Caco-2 (cell line): Measurements from ENCODE around the gene AKAP12. TPM values are rescaled to one million over a fixed set of nuclear protein-coding genes. Genes with fewer than 3 reads are reported as not detected.
A peak's percentile ranks its signal among the peaks of the same experiment; 100 is the strongest.

ENCODE experiments used
- BruUV-seq: library from RNA; stranded (reverse); fragments of 400-500 nt; replicated peaks from 2 replicates; lab custom pipeline; 2021; lab: Mats Ljungman, UMichigan
- CTCF ChIA-PET: fragments of 300-600 bp; sonication (Branson Sonifier 250); formaldehyde crosslinking; loops from one replicate; lab custom pipeline; 2022; ENCODE audit warnings: antibody characterized with exemption; lab: Charles Lee
- POLR2A ChIA-PET: fragments of 300-600 bp; sonication (Branson Sonifier 250); formaldehyde crosslinking; loops from one replicate; lab custom pipeline; 2022; ENCODE audit warnings: antibody characterized with exemption; lab: Charles Lee
- DNase-seq, 2 experiments: peaks; one replicate each; pipeline versions ENCODE4 v3.0.0 to v3.0.0-alpha.2; 2020 to 2022
- H3K27me3 ChIP-seq: replicated peaks from 2 replicates; pipeline ENCODE4 v1.6.0; 2011; ENCODE audit warnings: low read length; ENCODE audit not compliant: control insufficient read depth, insufficient read depth
- H3K36me3 ChIP-seq: 2 replicates; pipeline ENCODE4 v1.5.1; 2011; ENCODE audit warnings: low read length; ENCODE audit not compliant: control insufficient read depth, insufficient read depth
- H3K4me1 ChIP-seq: fragments of 250-450 bp; sonication (Bioruptor Pico); 2 replicates; pipeline ENCODE4 v1.5.1; 2020; ENCODE audit warnings: mild to moderate bottlenecking
- H3K4me3 ChIP-seq: 2 replicates; pipeline ENCODE4 v1.5.1; 2011; ENCODE audit warnings: low read depth, mild to moderate bottlenecking, control low read depth, low read length
- H3K9me3 ChIP-seq: fragments of 250-450 bp; sonication (Bioruptor Pico); 2 replicates; pipeline ENCODE4 v1.5.1; 2020; ENCODE audit warnings: mild to moderate bottlenecking, moderate library complexity
- H3K27ac Mint-ChIP-seq: one replicate; pipeline ENCODE4 v1.8.0; 2022; ENCODE audit warnings: mixed read lengths; ENCODE audit not compliant: unreplicated experiment
- H3K27me3 Mint-ChIP-seq: one replicate; pipeline ENCODE4 v1.8.0; 2022; ENCODE audit warnings: mixed read lengths; ENCODE audit not compliant: insufficient read depth, unreplicated experiment
- H3K36me3 Mint-ChIP-seq: one replicate; pipeline ENCODE4 v1.8.0; 2022; ENCODE audit warnings: mild to moderate bottlenecking, mixed read lengths; ENCODE audit not compliant: insufficient read depth, unreplicated experiment
- H3K4me1 Mint-ChIP-seq: one replicate; pipeline ENCODE4 v1.8.0; 2022; ENCODE audit warnings: low read depth, mixed read lengths; ENCODE audit not compliant: unreplicated experiment
- H3K4me3 Mint-ChIP-seq: one replicate; pipeline ENCODE4 v1.8.0; 2022; ENCODE audit warnings: mild to moderate bottlenecking, moderate library complexity, mixed read lengths; ENCODE audit not compliant: unreplicated experiment
- H3K9me3 Mint-ChIP-seq: one replicate; pipeline ENCODE4 v1.8.0; 2022; ENCODE audit warnings: mixed read lengths; ENCODE audit not compliant: unreplicated experiment
- CTCF ChIP-seq, 2 experiments: fragments of 200-600 bp in 1 of 2; IDR thresholded peaks; 1 replicate in 1 of 2; 2 replicates in 1 of 2; pipeline versions ENCODE4 v1.5.1 to v1.8.0; 2011 to 2022; ENCODE audit warnings: antibody characterized with exemption in 1 of 2, control low read depth in 1 of 2, inconsistent platforms in 1 of 2, low read depth in 1 of 2, low read length in 1 of 2, mild to moderate bottlenecking in 1 of 2, moderate library complexity in 1 of 2; ENCODE audit not compliant: insufficient read depth in 1 of 2, severe bottlenecking in 1 of 2, unreplicated experiment in 1 of 2
- intact Hi-C: fragments of 100-400 bp; cut with micrococcal nuclease; formaldehyde crosslinking; loops from one replicate; pipeline ENCODE4 v1.10.0; 2022; ENCODE audit not compliant: unreplicated experiment
- total RNA-seq: library from RNA; stranded (reverse); gene quantifications from 2 replicates; pipeline ENCODE4 v1.2.3, GENCODE V29; 2022

The AKAP12 gene
- total RNA-seq, 1 experiment from 2014 or later = 0.93 TPM

- no peaks in the 10 kb centered on the region for H3K36me3 ChIP-seq
- BruUV-seq = no TSS peak
- Mint-ChIP-seq H3K4me1 (no peaks in the 10 kb centered on the region), H3K27ac (no peak overlapping the region), H3K4me3 (peak overlapping the region; percentile 24), H3K27me3 (peaks cover 8% of the 10 kb centered on the region), H3K36me3 (peaks cover 6% of the 10 kb centered on the region), H3K9me3 (peaks cover 9% of the 10 kb centered on the region)
- DNase-seq = no peak
- no peak overlapping the region for H3K4me3 ChIP-seq
- ChIA-PET POLR2A (interaction anchor here (1.0 kb wide), 1 partner anchor 314 kb away, joined by 3 read pairs; no protein-coding TSS in a partner anchor), CTCF (interaction anchor here (0.6 to 5.3 kb wide), 15 partner anchors 9 to 655 kb away, joined by 3 to 83 read pairs (median 4); no protein-coding TSS in a partner anchor)
- peaks cover 5% of the 10 kb centered on the region; the same call in 1 of the 2 replicates for H3K27me3 ChIP-seq
- H3K4me1 ChIP-seq = peaks cover 4% of the 10 kb centered on the region; the same call in 1 of the 2 replicates
- intact Hi-C loops = loop anchor here (1.0 to 5.0 kb wide), 3 partner anchors 72 to 432 kb away; no protein-coding TSS in a partner anchor
- H3K9me3 ChIP-seq = no peaks in the 10 kb centered on the region
- no peak for TF ChIP-seq CTCF (IDR thresholded peaks at IDR 0.05; ENCODE audit: insufficient read depth in 1 of 2, low read depth in 1 of 2, low read length in 1 of 2, severe bottlenecking in 1 of 2, unreplicated experiment in 1 of 2)
Observed at GRCh38 chr6:151324488-151324825, 84.7 kb downstream of the AKAP12 start.

- intact Hi-C loops = loop anchor here (2.0 kb wide), 1 partner anchor 433 kb away; no protein-coding TSS in a partner anchor
- POLR2A ChIA-PET = interaction anchor here (0.6 kb wide), 1 partner anchor 306 kb away, joined by 3 read pairs; no protein-coding TSS in a partner anchor
- no peak for TF ChIP-seq CTCF (IDR thresholded peaks at IDR 0.05; ENCODE audit: insufficient read depth in 1 of 2, low read depth in 1 of 2, low read length in 1 of 2, severe bottlenecking in 1 of 2, unreplicated experiment in 1 of 2)
- no peak overlapping the region for H3K27ac Mint-ChIP-seq
- peak overlapping the region; percentile 64 for H3K4me3 Mint-ChIP-seq
- peaks cover 7% of the 10 kb centered on the region for H3K9me3 Mint-ChIP-seq
- H3K9me3 ChIP-seq = no peaks in the 10 kb centered on the region
- H3K4me1 ChIP-seq = peaks cover 4% of the 10 kb centered on the region; the same call in 1 of the 2 replicates
- BruUV-seq = no TSS peak
- peaks cover 4% of the 10 kb centered on the region; the same call in 1 of the 2 replicates for H3K27me3 ChIP-seq
- no peaks in the 10 kb centered on the region for H3K36me3 ChIP-seq
- no peaks in the 10 kb centered on the region for H3K4me1 Mint-ChIP-seq
- H3K36me3 Mint-ChIP-seq = peaks cover 6% of the 10 kb centered on the region
- H3K4me3 ChIP-seq = peak overlapping the region; percentile 33
- peak in 1 of 2 experiments; percentile 18 for DNase-seq
- peaks cover 7% of the 10 kb centered on the region for H3K27me3 Mint-ChIP-seq
- CTCF ChIA-PET = interaction anchor here (0.6 to 5.3 kb wide), 8 partner anchors 10 to 434 kb away, joined by 3 to 83 read pairs (median 4); no protein-coding TSS in a partner anchor
Observed at GRCh38 chr6:151325075-151326050, 85.6 kb downstream of the AKAP12 start.
